A549 treated with Mapracorat at 1 μM for 4 hours (cell line): Measurements from ENCODE around the gene POU4F2. TPM values are rescaled to one million over a fixed set of nuclear protein-coding genes. Genes with fewer than 3 reads are reported as not detected.

Source experiments
- total RNA-seq: library from RNA; stranded (reverse); fragments of 200-300 nt; extraction: Qiagen RNA extraction; gene quantifications from 5 replicates; pipeline ENCODE4 v1.2.3, GENCODE V29; 2022

POU4F2 gene
- total RNA-seq, result not detected in 5 replicates

GRCh38 chr4:146638786-146639505 is at the start of gene POU4F2:
TSS of gene POU4F2 (plus strand) at chr4:146638893. CDS start at chr4:146639141, 248 bp downstream.

Other genes starting within 250 kb of the POU4F2 start
- gene SLC10A7, start 117.0 kb upstream of the POU4F2 start, total RNA-seq, result 1.8 to 2.8 TPM (median 2.1 TPM) in 5 replicates